Measurements from ENCODE around the gene CAMSAP3. TPM values are rescaled to one million over a fixed set of nuclear protein-coding genes. Genes with fewer than 3 reads are reported as not detected.

The CAMSAP3 gene
- total RNA-seq, 1 experiment from 2014 or later, result 0.48 TPM

- in situ Hi-C loops (cut with HindIII; ENCODE audit: low pct_unique_long_range_greater_than_20kb, low sequenced_read_pairs), result no loop called here
- no peak for DNase-seq (ENCODE audit: low read depth, low spot score)
These were observed 28.3 kb downstream of the CAMSAP3 start for GRCh38 chr19:7623725-7624603.

GRCh38 chr19:7624810-7625209 is 29.1 kb downstream of the CAMSAP3 start:
- in situ Hi-C loops (cut with HindIII; ENCODE audit: low pct_unique_long_range_greater_than_20kb, low sequenced_read_pairs), result no loop called here
- no peak for DNase-seq (ENCODE audit: low read depth, low spot score)

GRCh38 chr19:7625763-7626372 is 30.2 kb downstream of the CAMSAP3 start:
- in situ Hi-C loops (cut with HindIII; ENCODE audit: low pct_unique_long_range_greater_than_20kb, low sequenced_read_pairs), result no loop called here
- DNase-seq (ENCODE audit: low read depth, low spot score), result no peak

GRCh38 chr19:7627166-7627565 is 31.5 kb downstream of the CAMSAP3 start:
- DNase-seq (ENCODE audit: low read depth, low spot score), result no peak
- in situ Hi-C loops (cut with HindIII; ENCODE audit: low pct_unique_long_range_greater_than_20kb, low sequenced_read_pairs), result no loop called here

GRCh38 chr19:7628589-7629311 is 33.1 kb downstream of the CAMSAP3 start:
- in situ Hi-C loops (cut with HindIII; ENCODE audit: low pct_unique_long_range_greater_than_20kb, low sequenced_read_pairs), result no loop called here
- no peak for DNase-seq (ENCODE audit: low read depth, low spot score)

GRCh38 chr19:7629347-7630054 is 33.8 kb downstream of the CAMSAP3 start, which contains the start of the genes PET100 and XAB2:
PET100 (plus strand) TSS chr19:7629793; CDS start chr19:7629834, 41 bp downstream.
XAB2 (minus strand) TSS chr19:7629545; CDS start chr19:7629527, 18 bp downstream.
- in situ Hi-C loops (cut with HindIII; ENCODE audit: low pct_unique_long_range_greater_than_20kb, low sequenced_read_pairs), result no loop called here
- DNase-seq (ENCODE audit: low read depth, low spot score), result peak; percentile 98

- no peak for DNase-seq (ENCODE audit: low read depth, low spot score)
- in situ Hi-C loops (cut with HindIII; ENCODE audit: low pct_unique_long_range_greater_than_20kb, low sequenced_read_pairs), result no loop called here
These were observed 35.9 kb downstream of the CAMSAP3 start for GRCh38 chr19:7631577-7631976.

GRCh38 chr19:7632340-7633203 is 36.9 kb downstream of the CAMSAP3 start:
- in situ Hi-C loops (cut with HindIII; ENCODE audit: low pct_unique_long_range_greater_than_20kb, low sequenced_read_pairs), result no loop called here
- no peak for DNase-seq (ENCODE audit: low read depth, low spot score)

GRCh38 chr19:7633698-7634097 is 38.0 kb downstream of the CAMSAP3 start, which contains the start of gene PCP2:
PCP2 (minus strand) TSS chr19:7633719; CDS start chr19:7633457, 262 bp downstream.
- in situ Hi-C loops (cut with HindIII; ENCODE audit: low pct_unique_long_range_greater_than_20kb, low sequenced_read_pairs), result no loop called here
- DNase-seq (ENCODE audit: low read depth, low spot score), result no peak

- DNase-seq (ENCODE audit: low read depth, low spot score), result no peak
- in situ Hi-C loops (cut with HindIII; ENCODE audit: low pct_unique_long_range_greater_than_20kb, low sequenced_read_pairs), result no loop called here
These were observed 40.0 kb downstream of the CAMSAP3 start for GRCh38 chr19:7635670-7636069.

- in situ Hi-C loops (cut with HindIII; ENCODE audit: low pct_unique_long_range_greater_than_20kb, low sequenced_read_pairs), result no loop called here
- DNase-seq (ENCODE audit: low read depth, low spot score), result no peak
These were observed 40.6 kb downstream of the CAMSAP3 start for GRCh38 chr19:7636317-7636690.

- no peak for DNase-seq (ENCODE audit: low read depth, low spot score)
- in situ Hi-C loops (cut with HindIII; ENCODE audit: low pct_unique_long_range_greater_than_20kb, low sequenced_read_pairs), result no loop called here
These were observed 41.2 kb downstream of the CAMSAP3 start, which contains the start of gene STXBP2 for GRCh38 chr19:7636691-7637373. STXBP2 (plus strand) TSS chr19:7637110; CDS start chr19:7637150, 40 bp downstream.

GRCh38 chr19:7637374-7638256 is 42.0 kb downstream of the CAMSAP3 start:
- no peak for DNase-seq (ENCODE audit: low read depth, low spot score)
- in situ Hi-C loops (cut with HindIII; ENCODE audit: low pct_unique_long_range_greater_than_20kb, low sequenced_read_pairs), result no loop called here

GRCh38 chr19:7638802-7639465 is 43.3 kb downstream of the CAMSAP3 start:
- in situ Hi-C loops (cut with HindIII; ENCODE audit: low pct_unique_long_range_greater_than_20kb, low sequenced_read_pairs), result no loop called here
- no peak for DNase-seq (ENCODE audit: low read depth, low spot score)

- DNase-seq (ENCODE audit: low read depth, low spot score), result no peak
- in situ Hi-C loops (cut with HindIII; ENCODE audit: low pct_unique_long_range_greater_than_20kb, low sequenced_read_pairs), result no loop called here
These were observed 44.2 kb downstream of the CAMSAP3 start for GRCh38 chr19:7639863-7640348.
